ENCODE data around the gene CNTN4.

CNTN4 gene

DNA sequence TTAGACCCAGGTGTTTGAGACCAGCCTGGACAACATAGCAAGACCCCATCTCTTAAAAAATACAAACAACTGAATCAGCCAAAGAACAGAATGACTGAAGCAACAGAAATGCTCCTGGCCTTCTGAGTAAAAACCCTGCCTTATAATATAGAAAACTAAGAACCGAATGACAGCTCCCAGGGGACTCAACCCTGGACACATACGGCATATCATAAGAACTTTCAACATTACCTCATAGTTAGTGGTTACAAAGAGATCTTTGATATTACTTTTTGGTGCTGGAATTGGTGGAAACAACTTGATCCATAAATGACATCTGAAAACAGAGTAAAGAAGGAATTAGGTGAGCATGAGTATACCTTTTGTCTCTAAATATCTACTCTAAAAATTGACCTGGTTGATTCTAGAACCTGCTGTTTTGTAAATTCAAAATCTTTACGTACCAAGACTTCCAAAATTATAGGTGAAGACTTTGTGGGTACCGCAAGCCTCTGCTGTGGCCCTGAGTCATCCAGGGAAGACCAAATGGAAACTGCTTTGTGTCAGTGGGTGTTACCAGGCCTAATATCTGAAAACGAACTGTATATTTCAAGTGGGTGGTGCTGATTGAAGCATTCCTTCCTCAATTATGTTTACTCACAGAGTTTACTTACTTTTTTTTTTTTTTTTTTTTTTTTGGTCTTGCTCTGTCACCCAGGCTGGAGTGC is 976.0 kb downstream of the CNTN4 start:
- no peak for DNase-seq

DNA sequence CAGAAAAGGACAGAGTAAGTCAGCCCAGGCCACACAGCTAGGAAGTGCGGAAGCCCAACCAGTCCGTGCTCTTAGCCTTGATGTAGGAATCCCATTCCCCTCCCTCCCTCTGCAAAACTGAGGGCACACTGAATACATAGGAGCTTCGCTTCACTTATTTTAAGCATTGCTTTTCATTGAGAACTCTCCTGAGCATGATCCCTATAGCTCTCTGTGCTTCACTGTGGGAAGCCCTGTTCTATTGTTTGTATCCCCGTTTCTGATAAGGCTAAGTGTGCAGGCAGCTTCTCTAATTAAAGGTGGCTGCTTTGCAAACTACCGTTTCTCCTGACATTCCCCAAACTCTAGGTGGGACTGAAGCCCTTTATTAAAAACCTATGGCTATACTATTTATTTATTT is 981.6 kb downstream of the CNTN4 start:
- DNase-seq: no peak

- DNase-seq: no peak
Observed at GRCh38 chr3:3081381-3082233, 982.9 kb downstream of the CNTN4 start.

DNA sequence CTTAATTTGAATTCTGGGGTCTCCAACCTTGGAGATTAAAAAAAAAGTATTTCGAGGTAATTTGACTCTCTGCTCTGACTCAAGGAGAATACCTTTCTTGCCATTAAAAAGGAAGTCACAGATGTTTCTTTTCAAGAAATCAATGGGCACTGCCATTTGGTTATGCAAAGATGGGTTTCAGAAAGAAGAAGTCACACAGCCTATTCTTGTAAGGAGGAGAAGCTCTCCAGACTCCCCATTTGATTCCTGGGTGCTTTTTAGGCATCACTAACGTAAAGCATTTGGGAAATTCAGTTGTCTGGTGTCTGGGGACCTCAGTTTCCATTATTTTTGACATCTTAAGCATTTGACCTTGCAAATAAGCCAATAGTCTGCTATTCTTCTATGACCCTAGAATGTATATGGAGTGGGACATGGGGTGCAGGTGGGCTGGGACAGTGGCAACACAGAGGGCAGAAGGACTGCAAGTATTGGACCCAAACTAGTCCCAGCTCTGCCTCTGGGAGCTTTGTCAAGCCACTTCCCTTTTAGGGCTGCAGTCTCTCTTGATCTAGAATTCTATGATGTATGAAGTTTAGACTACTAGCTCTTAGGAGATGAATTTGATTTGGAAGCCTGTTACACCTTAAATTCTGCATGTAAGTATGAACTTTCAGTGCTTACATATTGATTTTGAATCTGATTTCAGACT is 983.7 kb downstream of the CNTN4 start:
- no peak for DNase-seq

- DNase-seq: no peak
Observed at GRCh38 chr3:3084890-3085289, 986.2 kb downstream of the CNTN4 start.

- no peak for DNase-seq
Observed at GRCh38 chr3:3085782-3086181, 987.1 kb downstream of the CNTN4 start.

GRCh38 chr3:3086239-3086638 is 987.6 kb downstream of the CNTN4 start:
- no peak for DNase-seq

GRCh38 chr3:3087279-3087678 is 988.6 kb downstream of the CNTN4 start:
- no peak for DNase-seq

DNA sequence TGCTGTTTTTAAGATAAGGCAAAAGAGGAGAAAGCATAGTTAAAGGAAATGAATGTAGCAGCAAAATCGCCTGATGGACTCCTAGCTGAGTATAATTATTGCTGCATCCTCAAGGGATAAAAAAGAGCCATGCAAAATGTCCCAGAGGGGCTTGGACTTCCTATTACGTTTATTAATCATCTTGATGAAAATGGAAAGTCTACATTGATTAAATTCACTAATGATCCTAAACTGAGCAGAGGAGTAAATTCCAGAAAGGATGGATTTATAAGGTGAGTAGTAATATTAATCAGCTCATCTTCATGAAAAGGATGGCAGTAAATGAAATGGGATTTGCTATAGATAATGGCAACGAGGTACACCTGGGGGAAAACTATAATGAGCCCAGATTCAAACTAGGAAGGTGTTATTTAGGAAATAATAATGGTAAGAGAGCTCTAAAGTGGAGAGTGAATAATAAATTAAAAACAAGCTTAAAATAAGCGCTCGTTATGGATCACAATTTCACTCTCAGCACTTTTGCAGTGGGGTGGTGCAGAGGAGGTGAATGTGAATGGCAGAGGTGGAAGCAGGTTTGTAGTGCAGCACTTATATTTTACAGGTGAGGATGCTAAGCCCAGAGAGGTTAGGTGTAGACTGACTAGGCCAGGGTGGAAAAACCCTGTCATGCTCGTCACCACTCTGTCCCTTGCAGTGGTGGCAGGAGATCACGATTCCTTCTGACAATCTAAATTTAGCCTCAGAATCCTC is 989.2 kb downstream of the CNTN4 start:
- DNase-seq: no peak

DNA sequence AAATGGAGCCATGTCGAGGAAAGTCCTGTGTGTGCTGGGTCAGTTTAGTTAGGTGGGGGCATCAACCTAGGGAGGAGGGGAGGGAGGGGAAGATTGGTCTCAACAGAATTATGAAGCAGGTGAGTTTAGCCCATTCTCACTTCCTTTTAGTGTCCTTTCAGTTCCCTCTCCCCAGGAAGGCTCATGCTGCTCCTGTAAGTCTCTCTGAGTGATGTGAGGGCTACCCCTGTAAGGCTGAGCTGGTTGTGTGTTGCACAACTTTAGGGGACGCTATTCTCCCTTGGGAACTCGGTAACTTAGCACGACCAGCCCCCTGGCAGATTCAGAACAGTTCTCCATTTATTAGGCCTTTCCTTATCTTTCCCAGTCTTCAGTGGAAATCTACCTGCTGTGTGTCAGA is 990.4 kb downstream of the CNTN4 start:
- DNase-seq: no peak

DNA sequence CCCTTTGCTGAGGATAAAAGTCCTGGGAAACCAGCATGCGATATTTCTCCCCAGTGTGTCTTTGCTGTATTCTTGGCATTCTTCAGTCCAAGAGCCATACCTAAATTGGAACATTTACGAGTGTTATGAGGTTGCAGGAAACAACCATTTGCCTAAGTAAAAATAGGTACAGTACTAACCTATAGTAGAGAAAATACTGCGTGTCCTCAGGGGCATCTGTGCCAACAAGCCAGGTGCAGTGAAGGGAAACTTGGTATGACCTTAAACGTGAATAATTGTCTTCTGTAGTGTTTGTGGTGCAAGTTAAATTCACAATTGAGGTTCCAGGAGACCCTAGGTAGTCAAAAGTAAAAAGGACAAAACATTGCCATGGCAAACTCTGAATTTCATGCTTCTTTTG is 999.3 kb downstream of the CNTN4 start:
- no peak for DNase-seq

DNA sequence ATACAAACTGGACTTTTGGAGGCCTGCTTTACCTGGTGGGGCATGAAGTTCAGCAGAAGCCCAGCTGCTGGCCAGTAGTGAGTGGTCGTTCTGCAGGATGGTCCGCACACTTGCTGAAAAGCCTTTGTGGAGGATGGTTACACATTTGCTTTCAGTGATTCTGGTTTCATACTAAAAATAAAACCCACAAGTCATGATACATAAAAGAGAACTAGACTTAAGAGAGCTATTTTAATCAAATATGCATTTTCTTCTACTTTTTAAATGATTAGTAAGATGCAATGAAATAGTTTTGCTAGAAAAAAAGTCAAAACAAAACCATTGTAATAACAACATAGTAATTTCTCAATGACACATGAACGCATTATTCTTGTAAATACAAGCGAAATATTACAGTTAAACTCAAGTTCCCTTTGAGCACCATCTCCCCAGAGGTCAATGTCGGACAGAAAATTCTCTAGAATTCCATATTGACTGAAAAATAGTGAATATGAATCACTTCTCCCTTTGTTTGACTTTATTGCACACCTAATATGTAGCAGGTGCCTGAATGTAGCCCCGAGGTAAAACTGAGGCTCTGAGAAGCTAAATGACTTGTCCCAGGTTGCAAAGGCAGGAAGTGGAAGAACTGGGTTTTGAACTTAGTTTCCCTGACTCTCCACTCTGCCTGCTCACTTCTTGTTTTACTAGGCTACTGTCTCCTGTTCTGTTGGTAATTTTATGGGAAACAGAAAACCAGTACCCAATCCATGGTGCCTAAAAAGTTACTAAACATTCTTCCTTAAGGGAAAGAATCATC is 1003.2 kb downstream of the CNTN4 start:
- DNase-seq: no peak

- no peak for DNase-seq
Observed at GRCh38 chr3:3102751-3103150, 1004.1 kb downstream of the CNTN4 start.

DNA sequence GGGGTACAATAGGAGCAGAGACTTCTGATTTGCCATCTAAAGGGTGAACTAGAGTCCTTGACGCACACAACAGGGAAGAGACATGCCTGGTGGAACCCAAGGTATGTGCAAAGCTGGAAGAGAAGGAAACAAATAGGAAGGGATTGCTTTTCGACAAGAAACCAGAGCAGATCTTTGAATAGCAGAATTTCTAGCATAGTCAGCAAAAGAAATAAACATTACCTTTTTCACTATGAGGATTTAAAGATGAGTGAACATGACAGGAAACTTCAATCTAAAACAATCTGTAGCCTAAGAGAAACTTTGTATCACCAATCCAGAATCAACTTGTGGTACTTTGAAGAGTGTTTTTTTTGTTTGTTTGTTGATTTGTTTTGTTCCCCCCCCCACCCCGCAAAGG is 1006.6 kb downstream of the CNTN4 start:
- DNase-seq: no peak

DNA sequence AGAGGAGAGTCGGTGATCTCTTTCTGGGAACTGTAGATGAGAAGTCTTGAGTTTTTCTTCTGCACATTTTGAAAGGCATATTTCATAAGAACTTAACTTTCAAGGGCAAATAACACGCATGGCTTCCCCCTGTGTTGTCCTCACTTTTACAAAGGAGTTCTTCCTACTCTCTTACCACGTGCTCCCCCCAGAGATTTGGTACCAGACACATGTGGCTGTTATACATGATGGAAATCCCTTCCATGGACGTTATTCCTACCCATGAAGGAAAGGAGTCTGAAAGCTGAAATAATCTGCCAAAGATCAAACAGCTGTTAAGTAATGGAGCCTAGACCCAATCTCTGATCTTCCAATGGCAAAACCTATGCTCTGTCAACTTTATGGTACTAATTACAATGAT is 1007.1 kb downstream of the CNTN4 start:
- no peak for DNase-seq

- DNase-seq: no peak
Observed at GRCh38 chr3:3107181-3107580, 1008.5 kb downstream of the CNTN4 start.

All from NCI-H524 (cell line).